D721Med (cell line): Measurements from ENCODE around the gene HAGHL.

Experiments used
- DNase-seq: peaks from one replicate; pipeline ENCODE4 v3.0.0; 2011; ENCODE audit warnings: low spot score; ENCODE audit not compliant: insufficient read length
- FAIRE-seq: peaks from 2 replicates; lab custom pipeline; 2011; peaks lifted over from hg19 to GRCh38; lab: Jason Lieb, UNC
- TF ChIP-seq, protein P1 (sequence below): IDR thresholded peaks from 2 replicates; pipeline ENCODE4 v1.5.1; 2012; ENCODE audit warnings: mild to moderate bottlenecking, control low read depth; ENCODE audit not compliant: insufficient read depth; ENCODE audit errors: missing control alignments

The HAGHL gene

GRCh38 chr16:764848-765487 is 38.1 kb downstream of the HAGHL start:
- FAIRE-seq (no peak), DNase-seq (no peak)
- TF ChIP-seq, protein P1, sequence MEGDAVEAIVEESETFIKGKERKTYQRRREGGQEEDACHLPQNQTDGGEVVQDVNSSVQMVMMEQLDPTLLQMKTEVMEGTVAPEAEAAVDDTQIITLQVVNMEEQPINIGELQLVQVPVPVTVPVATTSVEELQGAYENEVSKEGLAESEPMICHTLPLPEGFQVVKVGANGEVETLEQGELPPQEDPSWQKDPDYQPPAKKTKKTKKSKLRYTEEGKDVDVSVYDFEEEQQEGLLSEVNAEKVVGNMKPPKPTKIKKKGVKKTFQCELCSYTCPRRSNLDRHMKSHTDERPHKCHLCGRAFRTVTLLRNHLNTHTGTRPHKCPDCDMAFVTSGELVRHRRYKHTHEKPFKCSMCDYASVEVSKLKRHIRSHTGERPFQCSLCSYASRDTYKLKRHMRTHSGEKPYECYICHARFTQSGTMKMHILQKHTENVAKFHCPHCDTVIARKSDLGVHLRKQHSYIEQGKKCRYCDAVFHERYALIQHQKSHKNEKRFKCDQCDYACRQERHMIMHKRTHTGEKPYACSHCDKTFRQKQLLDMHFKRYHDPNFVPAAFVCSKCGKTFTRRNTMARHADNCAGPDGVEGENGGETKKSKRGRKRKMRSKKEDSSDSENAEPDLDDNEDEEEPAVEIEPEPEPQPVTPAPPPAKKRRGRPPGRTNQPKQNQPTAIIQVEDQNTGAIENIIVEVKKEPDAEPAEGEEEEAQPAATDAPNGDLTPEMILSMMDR = no peak

DNA sequence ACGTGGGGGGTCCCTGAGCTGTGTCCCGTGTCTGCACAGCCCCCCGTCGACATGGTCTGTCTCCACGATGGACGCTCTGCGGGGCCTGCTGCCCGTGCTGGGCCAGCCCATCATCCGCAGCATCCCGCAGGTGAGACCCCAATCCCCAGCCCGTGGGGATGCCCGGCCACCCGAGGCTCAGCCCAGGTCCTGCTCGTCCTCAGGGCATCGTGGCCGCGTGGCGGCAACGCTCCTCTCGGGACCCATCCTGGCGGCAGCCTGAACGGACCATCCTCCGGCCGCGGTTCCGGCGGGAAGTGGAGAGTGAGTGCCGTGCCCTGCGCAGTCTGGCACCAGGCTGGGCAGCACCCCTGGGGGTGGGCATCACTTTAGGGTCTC is 38.6 kb downstream of the HAGHL start:
- FAIRE-seq = no peak
- DNase-seq = no peak
- TF ChIP-seq, protein P1 = no peak

- FAIRE-seq (no peak), DNase-seq (no peak)
- TF ChIP-seq, protein P1 = no peak
These were observed 39.3 kb downstream of the HAGHL start for GRCh38 chr16:766008-766819.

- no peak for FAIRE-seq
- TF ChIP-seq, protein P1 = no peak
- no peak for DNase-seq
These were observed 40.1 kb downstream of the HAGHL start for GRCh38 chr16:766820-767640.

DNA sequence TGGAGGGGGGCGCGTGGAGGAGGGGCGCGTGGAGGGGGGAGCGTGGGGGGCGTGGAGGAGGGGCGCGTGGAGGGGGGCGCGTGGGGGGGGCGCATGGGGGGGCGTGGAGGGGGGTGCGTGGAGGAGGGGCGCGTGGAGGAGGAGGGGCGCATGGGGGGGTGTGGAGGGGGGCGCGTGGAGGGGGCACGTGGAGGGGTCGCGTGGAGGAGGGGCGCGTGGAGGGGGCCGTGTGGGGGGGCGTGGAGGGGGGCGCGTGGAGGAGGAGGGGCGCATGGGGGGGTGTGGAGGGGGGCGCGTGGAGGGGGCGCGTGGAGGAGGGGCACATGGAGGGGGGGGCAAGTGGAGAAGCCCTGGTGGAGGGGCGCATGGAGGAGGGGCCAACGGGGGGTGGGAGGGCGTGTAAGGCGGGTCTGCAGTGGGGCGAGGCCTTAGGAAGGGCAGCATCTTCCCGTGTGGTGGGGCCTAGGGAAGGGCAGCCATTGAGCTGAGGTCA is 40.9 kb downstream of the HAGHL start:
- FAIRE-seq (no peak), DNase-seq (no peak)
- TF ChIP-seq, protein P1 = no peak

DNA sequence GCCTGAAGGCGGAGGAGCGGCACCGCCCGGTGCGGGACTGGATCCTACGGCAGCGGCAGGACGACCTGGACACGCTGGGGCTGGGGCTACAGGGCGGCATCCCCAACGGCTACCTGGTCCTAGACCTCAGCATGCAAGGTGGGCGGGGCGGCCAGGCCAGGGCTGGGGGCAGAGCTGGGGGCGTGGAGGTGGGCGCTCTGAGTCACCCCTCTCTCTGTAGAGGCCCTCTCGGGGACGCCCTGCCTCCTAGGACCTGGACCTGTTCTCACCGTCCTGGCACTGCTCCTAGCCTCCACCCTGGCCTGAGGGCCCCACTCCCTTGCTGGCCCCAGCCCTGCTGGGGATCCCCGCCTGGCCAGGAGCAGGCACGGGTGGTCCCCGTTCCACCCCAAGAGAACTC is 41.5 kb downstream of the HAGHL start:
- DNase-seq (no peak), FAIRE-seq (no peak)

More for the DNA sequence above, 41.5 kb downstream of the HAGHL start:
- TF ChIP-seq, protein P1 = no peak
